Activated T-cell treated with anti-CD3 and anti-CD28 coated beads for 24 hours (primary cell): ENCODE data around the gene ATP13A2.

Experiments used
- DNase-seq: peaks from one replicate; pipeline ENCODE4 v3.0.0-alpha.2; 2020; ENCODE audit warnings: low read depth

ATP13A2 gene, protein sequence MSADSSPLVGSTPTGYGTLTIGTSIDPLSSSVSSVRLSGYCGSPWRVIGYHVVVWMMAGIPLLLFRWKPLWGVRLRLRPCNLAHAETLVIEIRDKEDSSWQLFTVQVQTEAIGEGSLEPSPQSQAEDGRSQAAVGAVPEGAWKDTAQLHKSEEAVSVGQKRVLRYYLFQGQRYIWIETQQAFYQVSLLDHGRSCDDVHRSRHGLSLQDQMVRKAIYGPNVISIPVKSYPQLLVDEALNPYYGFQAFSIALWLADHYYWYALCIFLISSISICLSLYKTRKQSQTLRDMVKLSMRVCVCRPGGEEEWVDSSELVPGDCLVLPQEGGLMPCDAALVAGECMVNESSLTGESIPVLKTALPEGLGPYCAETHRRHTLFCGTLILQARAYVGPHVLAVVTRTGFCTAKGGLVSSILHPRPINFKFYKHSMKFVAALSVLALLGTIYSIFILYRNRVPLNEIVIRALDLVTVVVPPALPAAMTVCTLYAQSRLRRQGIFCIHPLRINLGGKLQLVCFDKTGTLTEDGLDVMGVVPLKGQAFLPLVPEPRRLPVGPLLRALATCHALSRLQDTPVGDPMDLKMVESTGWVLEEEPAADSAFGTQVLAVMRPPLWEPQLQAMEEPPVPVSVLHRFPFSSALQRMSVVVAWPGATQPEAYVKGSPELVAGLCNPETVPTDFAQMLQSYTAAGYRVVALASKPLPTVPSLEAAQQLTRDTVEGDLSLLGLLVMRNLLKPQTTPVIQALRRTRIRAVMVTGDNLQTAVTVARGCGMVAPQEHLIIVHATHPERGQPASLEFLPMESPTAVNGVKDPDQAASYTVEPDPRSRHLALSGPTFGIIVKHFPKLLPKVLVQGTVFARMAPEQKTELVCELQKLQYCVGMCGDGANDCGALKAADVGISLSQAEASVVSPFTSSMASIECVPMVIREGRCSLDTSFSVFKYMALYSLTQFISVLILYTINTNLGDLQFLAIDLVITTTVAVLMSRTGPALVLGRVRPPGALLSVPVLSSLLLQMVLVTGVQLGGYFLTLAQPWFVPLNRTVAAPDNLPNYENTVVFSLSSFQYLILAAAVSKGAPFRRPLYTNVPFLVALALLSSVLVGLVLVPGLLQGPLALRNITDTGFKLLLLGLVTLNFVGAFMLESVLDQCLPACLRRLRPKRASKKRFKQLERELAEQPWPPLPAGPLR

DNA sequence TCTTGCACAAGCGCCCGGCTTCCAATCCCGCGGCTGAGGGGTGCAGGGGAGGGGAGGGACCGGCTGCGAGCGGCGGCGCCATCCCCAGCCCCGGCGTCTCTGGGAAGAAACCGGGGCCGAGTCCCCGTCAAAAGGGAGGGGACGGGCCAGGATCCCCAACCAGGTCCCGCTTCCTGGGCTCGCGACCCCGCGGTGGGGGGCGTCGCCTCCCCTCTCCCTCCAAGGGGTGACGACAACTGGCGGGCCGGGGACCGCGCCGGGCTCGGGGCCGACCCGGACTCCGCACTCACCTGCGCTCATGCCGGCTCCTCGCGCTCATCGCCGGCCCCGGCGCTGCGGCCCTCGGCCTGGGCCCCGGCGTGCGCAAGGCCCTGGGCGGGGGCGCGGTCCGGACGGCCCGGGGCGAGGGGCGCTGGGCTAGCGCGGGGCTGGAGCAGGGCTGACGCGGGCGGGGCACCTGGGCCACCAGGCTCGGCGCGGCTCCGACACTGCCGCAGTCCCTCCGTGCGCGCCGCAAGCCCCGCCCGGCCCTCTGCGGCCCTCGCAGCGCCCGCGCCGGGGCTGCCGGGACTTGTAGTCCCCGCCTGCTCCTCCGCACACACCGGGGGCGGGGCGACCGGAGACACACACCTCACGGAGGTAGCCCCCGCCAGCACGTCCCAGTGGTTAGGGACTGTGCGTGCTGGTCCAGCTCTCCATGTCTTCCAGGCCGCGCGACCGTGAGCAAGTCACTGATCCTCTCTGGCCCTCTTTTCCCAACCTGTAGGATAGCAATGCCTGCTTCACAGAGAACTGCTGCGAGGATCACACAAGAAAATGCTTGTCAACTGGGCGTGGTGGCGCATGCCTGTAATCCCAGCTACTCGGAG, at the start of gene ATP13A2:
Gene ATP13A2, minus strand, starts transcription at position 490 of the 869 bp plus-strand sequence. Its CDS starts 190 bp downstream, at position 300.
- DNase-seq: peak; percentile 70

DNA sequence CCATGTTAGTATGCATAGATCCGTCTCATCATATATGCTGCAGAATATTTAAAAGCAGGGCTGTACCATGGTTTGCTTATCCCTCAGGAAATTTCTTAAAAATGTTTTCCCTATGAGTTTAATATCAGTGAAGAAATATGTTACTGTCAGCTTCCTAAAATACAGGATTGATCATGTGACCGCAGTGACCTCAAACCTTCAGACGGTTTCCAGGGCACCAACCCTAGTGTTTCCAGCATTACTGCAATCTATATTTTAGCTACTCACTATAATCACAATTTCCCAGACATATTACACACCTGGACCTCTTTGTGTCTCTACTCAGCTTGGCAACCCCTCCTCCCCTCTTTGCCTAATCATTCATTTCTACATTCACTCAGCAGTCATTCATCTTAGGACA, 49.8 kb upstream of the ATP13A2 start:
- no peak for DNase-seq

DNA sequence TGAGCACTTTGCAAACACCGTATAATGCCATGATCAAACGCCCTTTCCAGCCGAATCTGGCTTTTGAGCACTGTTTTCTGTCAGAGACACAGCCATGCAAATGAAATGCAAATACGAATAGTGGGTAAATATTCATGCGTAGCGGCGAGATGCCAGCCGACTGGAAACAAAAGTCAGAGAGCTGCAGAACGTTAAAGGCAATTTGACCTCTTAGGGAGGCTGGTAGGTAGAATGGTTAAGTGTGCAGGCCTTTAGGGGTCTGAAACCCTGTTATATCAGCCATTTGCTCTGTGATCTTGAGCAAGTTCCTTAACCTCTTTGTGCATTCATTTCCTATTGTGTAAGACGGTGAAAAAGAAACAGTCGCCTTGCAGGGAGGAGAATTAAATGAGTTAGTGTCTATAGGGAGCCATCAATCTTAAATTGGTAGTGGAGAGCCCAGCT, 48.6 kb upstream of the ATP13A2 start:
- DNase-seq: no peak

DNA sequence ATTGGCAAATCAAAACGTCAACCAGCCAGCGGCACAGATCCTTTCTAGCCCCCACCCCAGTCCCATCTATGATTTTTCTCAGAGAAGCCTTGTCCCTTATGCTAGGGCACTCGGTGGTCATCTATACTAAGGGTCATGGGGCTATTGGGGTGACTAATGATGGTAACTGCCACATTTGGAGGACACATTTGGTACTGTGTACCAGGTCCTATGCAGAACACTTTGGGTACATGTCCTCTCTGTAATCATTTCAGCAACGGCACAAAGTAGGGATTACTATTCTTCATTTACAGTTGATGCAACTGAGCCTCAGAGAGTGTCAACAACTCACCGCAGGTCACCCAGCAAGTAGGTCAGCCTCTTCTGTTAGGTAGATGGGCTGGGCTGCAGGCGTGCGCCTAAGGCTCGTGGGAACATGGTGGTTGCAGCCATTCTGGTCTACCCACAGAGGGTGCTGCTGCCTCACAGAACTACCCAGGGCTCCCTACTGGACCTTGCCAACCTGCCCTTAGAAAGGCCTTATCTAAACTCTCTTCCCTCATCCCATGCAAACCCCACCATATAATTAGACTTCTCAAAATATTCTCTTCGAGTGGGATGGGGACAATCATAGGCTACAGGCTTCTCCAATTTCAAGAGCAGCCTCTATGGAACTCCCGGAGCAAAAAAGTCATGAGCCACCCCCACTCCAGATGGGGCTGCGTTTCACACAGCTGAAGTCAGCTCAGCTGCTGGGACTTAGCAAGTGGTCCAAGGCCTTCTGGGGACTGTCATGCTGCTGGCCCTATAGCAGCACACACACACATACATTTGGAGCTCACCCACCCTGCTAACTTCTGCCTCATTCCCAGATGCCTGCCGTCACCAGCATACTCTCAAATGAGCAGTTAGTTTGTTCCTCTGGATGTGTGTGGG, 47.9 kb upstream of the ATP13A2 start:
- DNase-seq: no peak

DNA sequence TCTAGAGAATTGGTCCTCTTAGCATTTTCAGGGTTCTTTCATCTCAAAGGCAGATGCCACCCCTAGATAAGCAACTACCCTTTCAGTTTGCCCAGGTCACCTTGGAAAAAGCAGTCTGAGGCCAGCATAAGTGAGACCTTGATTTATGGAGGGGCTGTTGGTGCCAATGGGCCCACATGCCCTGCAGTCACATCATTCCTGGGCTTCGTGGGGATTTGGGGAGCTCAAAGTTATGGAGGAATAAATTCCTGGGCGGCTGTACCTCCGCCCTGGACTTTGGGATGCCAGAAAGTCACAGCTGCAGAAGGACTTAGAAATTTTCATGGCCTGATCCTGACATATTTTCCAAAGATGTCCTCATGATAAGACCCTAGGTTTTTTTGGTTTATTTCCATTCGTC, 44.8 kb upstream of the ATP13A2 start:
- DNase-seq: no peak

DNA sequence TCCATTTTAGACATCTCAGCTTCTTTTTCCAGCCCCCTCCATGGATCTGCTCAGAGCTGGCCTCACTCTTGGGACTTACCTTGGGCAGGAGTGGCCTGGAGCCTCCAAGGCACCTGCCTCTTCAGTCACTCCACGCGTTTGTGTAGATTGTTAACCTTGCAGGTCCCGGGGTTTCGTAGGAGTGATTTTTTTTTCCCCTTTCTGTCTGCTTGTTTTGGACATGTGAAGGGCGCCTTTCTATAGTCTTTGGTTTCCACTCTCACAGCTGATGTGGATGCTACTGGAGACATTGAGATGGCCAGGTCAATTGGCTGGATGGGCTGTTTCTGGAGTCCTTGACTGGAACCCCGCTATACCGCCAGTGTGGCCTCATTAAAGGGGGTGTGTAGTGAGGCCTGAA, 44.1 kb upstream of the ATP13A2 start:
- no peak for DNase-seq

DNA sequence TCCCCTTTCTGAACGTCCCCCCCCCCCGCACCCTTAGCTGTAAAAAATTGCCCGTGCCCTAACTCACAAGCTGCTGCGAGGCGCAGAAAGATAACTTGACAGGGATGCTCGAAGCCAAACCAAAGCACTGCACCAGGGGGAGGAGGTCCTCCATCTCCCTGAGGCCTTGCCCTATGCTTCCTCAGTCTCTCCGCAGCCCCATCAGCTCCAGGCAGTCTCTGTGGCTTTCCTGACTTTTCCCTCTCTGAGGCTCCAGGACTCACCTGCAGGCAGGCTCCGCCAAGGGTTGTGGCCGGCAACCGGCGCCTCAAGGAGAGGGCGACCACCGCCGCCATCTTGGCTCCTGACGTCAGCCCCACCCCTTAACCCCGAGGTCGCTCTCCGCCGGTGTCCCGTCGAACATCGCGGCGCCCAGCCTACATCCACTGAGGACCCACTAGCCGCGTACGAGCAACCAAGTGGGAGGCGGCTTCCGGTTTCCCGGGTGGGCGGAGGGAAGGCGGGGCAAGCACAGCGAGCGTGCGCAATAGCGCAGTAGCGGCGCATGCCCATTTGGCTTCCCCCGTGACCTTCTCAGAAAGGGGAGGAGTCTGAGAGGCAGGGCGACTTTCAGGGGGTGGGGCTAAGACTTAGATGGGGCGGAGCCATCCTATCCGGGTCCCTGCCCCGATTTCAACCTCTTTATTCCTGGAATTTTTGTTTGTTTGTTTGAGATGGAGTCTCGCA, 42.1 kb upstream of the ATP13A2 start, which contains the start of gene SDHB:
Gene SDHB, minus strand, starts transcription at position 348 of the 726 bp plus-strand sequence. Its CDS starts 13 bp downstream, at position 335.
- peak; percentile 100 for DNase-seq

DNA sequence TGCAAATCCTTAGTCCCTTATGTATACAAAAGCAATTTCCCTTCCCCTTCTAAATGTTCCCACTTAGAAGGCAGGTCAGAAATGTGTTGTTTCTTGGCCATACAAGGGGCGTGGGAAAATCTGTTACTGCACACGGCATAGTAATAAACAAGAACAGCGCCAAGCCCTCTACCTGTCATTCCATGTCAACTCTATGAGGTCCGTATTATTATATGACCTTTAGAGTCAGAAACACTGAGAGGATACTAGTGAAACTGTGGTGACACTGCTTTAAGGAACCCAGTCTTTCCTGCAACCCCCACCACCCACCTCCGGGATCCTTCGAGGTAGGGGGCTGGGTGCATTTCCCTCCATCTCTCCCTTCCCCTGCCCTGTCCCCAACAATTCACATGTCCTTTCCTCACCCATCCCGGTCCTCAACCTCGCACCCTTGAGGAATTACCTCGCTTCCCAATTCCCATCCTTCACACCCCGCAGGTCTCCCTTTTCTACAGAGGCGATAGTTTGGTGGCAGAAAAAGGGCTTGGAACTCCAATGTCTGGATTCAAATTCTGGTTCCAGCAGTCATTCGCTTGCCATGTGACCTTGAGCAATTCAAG, 41.5 kb upstream of the ATP13A2 start:
- no peak for DNase-seq

DNA sequence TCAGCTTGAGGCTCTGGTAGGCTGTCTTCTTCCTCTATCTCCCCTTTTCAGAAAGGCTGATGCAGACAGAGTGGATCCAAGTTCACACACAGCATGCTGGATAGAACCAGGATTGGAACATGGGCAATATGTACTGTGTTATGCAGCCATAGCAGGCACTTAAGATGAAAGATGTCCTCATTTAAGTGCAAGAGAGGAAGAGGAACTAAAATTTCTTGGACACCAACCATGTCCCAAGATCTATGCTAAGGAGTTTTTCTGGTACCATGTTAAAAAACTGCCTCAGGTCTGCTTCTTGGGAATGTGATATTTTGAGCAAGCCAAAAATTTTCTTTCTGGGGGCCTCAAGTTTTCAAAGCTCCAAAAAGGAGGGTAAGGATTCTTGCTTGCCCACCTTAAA, 40.9 kb upstream of the ATP13A2 start:
- DNase-seq: no peak

DNA sequence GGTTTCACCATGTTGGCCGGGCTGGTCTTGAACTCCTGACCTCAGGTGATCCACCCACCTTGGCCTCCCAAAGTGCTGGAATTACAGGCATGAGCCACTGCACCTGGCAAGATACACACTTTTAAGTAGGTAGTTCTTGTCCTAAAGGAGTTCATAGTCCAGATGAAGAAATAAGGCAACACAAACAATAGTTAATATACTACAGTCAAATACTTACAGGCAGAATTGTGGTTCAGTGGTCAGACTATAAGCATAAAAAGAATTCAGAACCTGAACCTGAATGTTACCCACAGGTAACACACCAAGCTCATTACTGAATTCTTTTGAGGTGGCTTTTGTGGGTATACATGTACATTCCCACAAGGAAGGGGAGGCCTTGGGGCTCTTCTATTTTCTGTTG, 40.3 kb upstream of the ATP13A2 start:
- no peak for DNase-seq

DNA sequence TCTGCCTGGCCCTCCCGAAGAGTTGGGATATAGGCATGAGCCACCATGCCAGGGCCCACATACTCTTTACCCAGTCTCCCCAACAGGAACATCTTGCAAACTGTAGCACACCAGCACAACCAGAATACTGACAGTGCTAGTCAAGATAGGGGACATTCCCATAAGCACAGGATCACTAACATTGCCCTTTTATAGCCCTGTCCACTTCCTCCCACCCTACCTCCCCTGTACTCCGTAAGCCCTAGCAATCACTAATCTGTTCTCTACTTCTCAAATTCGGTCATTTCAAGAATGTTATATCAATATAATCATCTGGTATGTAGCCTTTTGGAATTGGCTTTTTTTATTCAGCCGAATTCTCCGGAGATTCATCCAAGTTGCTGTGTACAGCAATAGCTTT, 36.2 kb upstream of the ATP13A2 start:
- DNase-seq: no peak

DNA sequence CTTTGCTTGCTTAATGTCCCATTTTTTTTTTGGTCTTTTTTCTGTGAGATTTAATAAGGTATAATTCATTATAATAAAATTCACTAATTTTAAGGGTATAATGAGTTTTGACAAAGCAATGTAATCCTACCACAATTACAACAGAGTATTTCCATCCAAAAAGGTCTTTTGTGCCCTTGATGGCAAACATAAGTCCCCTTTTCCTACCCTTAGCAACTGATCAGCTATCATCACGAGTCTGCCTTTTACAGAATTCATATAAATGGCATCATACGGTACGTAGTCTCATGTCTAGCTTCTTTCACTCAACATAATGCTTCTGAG, 34.6 kb upstream of the ATP13A2 start:
- DNase-seq: no peak

DNA sequence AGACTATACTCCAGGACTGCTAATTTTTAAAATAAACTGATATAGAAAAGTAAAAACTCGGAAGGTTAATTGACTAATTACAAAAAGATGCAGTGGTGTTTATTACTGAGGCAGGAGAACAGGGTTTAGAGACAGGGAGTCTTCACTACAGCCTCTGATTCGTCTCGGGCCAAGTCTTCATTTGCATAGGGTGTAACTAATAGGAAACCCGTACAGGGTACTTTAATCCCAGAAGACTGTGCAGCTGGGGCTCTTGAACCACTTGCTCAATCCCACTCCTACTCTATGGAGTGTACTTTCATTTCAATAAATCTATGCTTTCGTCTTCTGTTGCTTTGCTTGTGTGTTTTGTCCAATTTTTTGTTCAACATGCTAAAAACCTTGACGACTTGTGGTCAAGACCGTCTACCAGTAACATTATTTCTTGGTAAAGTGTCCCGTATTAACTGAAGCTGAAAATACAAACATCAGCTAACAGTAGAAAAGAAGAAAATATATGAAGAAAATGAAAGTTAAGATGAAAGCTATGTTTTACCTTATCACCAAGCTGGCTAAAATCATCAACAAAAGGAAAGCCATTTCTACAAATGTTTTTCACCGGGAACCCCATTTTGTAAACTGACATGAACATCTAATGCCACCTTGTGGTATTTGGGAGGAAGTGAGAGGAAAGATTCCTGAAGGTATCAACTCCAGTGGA, 34.1 kb upstream of the ATP13A2 start:
- DNase-seq: no peak

DNA sequence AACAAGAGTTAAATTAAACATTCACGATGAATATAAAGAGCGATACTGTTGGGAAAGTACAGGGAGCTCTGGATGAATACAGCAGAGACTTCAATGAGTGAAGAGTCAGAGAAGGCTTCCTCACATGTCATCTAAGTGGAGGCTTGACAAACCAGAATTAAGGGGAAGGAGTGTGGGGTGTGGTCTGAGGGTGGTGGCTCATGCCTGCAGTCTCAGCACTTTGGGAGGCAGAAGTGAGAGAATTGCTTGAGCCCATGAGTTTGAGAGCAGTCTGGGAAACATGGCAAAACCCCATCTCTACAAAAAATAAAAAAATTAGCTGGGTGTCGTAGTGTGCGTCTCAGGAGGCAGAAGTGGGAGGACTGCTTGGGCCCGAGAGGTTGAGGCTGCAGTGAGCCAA, 33.4 kb upstream of the ATP13A2 start:
- no peak for DNase-seq

DNA sequence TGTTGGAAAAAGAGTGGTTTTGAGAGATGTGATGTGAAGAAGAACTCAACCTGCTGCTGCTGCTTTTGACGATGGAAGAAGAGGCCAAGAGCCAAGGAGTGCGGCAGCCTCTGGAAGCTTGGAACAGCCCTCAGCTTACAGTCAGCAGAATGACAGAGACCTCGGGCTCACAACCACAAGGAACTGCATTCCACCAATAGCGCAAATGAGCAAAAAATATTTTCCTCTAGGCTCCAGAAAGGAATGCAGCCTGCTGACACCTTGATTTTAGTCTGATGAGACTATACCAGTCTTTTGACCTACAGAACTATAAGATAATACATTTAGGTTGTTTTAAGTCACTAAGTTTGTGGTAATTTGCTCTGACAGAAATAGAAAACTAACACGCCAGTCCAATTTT, 31.9 kb upstream of the ATP13A2 start:
- no peak for DNase-seq

DNA sequence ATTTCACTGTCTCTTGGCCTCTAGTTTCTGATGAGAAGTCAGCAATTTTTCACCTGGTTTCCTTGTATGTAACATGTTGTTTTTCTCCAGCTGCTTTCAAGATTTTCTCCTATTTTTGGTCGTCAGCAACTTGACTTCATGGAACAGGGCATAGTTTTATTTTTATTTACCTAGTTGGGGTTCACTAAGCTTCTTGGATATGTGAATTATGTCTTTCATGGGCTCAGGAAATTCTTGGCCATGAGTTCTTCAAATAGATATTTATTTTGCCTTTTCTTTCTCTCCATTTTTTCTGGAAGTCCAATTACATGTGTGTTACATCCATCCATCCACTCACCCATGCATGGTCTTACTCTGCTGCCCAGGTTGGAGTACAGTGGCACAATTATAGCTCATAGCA, 28.4 kb upstream of the ATP13A2 start:
- DNase-seq: no peak

DNA sequence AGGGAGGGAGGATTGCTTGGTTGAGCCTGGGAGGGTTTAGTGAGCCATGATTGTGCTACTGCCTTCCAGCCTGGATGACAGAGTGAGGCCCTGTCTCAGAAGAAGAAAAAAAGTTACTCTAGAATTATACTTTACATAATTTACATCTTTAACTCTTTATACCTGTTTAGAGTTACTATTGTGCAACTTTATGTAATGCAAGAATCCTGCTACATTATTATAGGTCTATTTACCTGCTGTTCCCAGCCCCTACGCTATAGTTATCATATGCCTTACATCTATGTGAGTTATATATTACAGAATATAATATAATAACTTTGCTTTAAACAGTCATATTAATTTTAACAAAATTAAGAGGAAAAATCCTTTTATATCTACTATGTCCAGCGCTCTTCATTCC, 27.8 kb upstream of the ATP13A2 start:
- DNase-seq: no peak

DNA sequence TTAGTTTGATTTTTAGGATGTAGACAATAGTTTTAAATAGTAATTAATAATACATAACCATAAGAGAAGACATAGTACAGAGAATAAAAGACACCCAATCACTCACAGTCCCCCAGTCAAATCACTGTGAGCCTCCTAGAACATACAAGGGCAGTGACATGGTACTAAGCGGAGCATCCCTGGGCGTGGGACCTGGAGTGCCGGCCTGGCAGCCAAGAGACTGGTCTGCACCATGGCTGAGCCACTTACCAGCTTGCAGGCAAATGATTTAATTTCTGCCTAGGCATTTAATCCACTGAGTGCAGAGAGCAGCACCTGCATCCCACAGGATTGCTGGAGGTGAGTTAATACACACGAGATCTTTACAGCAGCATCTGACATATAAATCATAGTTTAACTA, 21.8 kb upstream of the ATP13A2 start:
- no peak for DNase-seq

DNA sequence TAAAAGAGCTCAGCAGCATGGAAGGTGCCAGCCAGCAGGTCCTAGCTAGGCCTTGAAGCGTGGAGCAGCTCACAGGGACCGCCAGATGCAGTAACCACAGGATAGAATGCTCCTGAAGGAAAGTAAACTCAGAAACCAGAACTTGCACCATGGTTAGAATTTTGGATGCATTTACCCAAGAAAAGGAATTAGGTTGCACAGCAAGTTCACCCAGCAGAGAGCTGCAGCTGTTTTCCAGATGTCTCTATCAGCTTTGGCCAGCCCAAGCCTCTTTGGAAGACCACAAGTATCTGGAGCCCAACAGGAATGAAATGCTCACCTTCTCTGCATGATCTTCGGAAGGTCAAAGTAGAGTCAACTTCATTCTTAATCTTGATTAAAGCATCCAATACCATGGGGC, 21.0 kb upstream of the ATP13A2 start:
- no peak for DNase-seq
